Smooth muscle cell (in vitro differentiated cells): ENCODE results near the gene MKNK2. TPM values are rescaled to one million over a fixed set of nuclear protein-coding genes. Genes with fewer than 3 reads are reported as not detected.

ENCODE experiments used
- DNase-seq: peaks from one replicate; lab custom pipeline; 2025; ENCODE audit not compliant: unreplicated experiment; lab: John Stamatoyannopoulos, UW
- H2AFZ ChIP-seq: fragments of 200-600 bp; sonication (generic); 2 replicates; pipeline ENCODE4 v1.6.0; 2016; ENCODE audit warnings: antibody characterized with exemption, low read depth, mild to moderate bottlenecking
- H3F3A ChIP-seq: fragments of 200-600 bp; sonication (generic); 2 replicates; pipeline ENCODE4 v1.6.0; 2017; ENCODE audit warnings: antibody characterized with exemption, low read depth
- H3K27ac ChIP-seq: fragments of 200-600 bp; sonication (generic); 2 replicates; pipeline ENCODE4 v1.5.1; 2016; ENCODE audit warnings: low read depth, mild to moderate bottlenecking
- H3K27me3 ChIP-seq: fragments of 200-600 bp; sonication (generic); 2 replicates; pipeline ENCODE4 v1.6.1; 2016; ENCODE audit warnings: low read depth, mild to moderate bottlenecking
- H3K36me3 ChIP-seq: fragments of 200-600 bp; sonication (generic); 2 replicates; pipeline ENCODE4 v1.5.1; 2016; ENCODE audit warnings: low read depth
- H3K4me1 ChIP-seq: fragments of 200-600 bp; sonication (generic); 2 replicates; pipeline ENCODE4 v1.5.1; 2016; ENCODE audit warnings: low read depth
- H3K4me2 ChIP-seq: fragments of 200-600 bp; sonication (generic); 2 replicates; pipeline ENCODE4 v1.6.0; 2016; ENCODE audit warnings: mild to moderate bottlenecking
- H3K4me3 ChIP-seq: fragments of 200-600 bp; sonication (generic); 2 replicates; pipeline ENCODE4 v1.5.1; 2016; ENCODE audit warnings: mild to moderate bottlenecking
- H3K79me2 ChIP-seq: fragments of 200-600 bp; sonication (generic); 2 replicates; pipeline ENCODE4 v1.6.0; 2016; ENCODE audit warnings: low read depth, mild to moderate bottlenecking
- H3K9ac ChIP-seq: fragments of 200-600 bp; sonication (generic); 2 replicates; pipeline ENCODE4 v1.6.0; 2016; ENCODE audit warnings: low read depth
- H3K9me3 ChIP-seq: fragments of 200-600 bp; sonication (generic); replicated peaks from 2 replicates; pipeline ENCODE4 v1.5.1; 2016; ENCODE audit warnings: low read depth
- H4K20me1 ChIP-seq: fragments of 200-600 bp; sonication (generic); 2 replicates; pipeline ENCODE4 v1.6.0; 2016; ENCODE audit warnings: low read depth
- WGBS: methylation state at CpG from one replicate; pipeline ENCODE4 v1.1.7; 2016; ENCODE audit warnings: low lambda C conversion rate; 5-methylcytosine and 5-hydroxymethylcytosine counted together
- polyA plus RNA-seq: library from polyadenylated mRNA; unstranded; fragments of >200 nt; fragmentation: Nextera tagmentation; extraction: Ambion mirVana; gene quantifications from 2 replicates; pipeline ENCODE4 v1.2.1, GENCODE V29; 2016
- total RNA-seq: library from RNA; depleted of rRNA; stranded (reverse); fragments of >200 nt; gene quantifications from 2 replicates; pipeline ENCODE4 v1.2.3, GENCODE V29; 2014
- TF ChIP-seq, protein P1 (sequence below): fragments of 200-600 bp; sonication (generic); IDR thresholded peaks from 2 replicates; pipeline ENCODE4 v1.5.1; 2017; ENCODE audit warnings: borderline replicate concordance, mild to moderate bottlenecking, antibody characterized with exemption; ENCODE audit not compliant: insufficient read depth, poor library complexity, severe bottlenecking

The MKNK2 gene
- total and polyA plus RNA-seq, 2 experiments from 2014 or later = 43.6 to 44.7 TPM

DNA sequence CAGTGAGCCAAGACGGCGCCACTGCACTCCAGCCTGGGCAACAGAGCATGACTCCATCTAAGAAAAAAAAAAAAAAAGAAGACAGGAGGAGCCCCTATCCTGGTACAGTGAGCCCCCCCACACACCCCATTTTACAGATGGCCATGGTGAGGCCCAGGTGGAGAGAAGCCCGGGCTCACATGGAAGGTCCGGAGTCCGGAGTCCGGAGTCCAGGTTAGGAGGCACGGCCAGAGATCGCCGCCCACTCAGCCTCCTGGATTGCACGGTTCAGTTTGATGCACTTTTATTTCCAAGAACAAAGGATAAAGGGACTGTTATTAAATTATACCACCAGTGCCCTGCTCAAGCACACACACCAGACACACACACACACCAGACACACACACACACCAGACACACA, 24.3 kb downstream of the MKNK2 start:
- Histone ChIP-seq H4K20me1 (no peaks in the 10 kb centered on the region), H3K4me3 (no peak overlapping the region), H3K79me2 (no peaks in the 10 kb centered on the region), H3K4me2 (no peak overlapping the region), H3K27ac (no peak overlapping the region), H3K36me3 (no peaks in the 10 kb centered on the region), H3K4me1 (no peaks in the 10 kb centered on the region), H2AFZ (no peak overlapping the region), H3K9ac (no peak overlapping the region), H3K9me3 (no peaks in the 10 kb centered on the region), H3K27me3 (no peaks in the 10 kb centered on the region), H3F3A (no peaks in the 10 kb centered on the region)
- DNase-seq = no peak
- 93% methylated on average over 10 of the region's 10 CpGs for WGBS
- TF ChIP-seq, protein P1, sequence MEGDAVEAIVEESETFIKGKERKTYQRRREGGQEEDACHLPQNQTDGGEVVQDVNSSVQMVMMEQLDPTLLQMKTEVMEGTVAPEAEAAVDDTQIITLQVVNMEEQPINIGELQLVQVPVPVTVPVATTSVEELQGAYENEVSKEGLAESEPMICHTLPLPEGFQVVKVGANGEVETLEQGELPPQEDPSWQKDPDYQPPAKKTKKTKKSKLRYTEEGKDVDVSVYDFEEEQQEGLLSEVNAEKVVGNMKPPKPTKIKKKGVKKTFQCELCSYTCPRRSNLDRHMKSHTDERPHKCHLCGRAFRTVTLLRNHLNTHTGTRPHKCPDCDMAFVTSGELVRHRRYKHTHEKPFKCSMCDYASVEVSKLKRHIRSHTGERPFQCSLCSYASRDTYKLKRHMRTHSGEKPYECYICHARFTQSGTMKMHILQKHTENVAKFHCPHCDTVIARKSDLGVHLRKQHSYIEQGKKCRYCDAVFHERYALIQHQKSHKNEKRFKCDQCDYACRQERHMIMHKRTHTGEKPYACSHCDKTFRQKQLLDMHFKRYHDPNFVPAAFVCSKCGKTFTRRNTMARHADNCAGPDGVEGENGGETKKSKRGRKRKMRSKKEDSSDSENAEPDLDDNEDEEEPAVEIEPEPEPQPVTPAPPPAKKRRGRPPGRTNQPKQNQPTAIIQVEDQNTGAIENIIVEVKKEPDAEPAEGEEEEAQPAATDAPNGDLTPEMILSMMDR = no peak

DNA sequence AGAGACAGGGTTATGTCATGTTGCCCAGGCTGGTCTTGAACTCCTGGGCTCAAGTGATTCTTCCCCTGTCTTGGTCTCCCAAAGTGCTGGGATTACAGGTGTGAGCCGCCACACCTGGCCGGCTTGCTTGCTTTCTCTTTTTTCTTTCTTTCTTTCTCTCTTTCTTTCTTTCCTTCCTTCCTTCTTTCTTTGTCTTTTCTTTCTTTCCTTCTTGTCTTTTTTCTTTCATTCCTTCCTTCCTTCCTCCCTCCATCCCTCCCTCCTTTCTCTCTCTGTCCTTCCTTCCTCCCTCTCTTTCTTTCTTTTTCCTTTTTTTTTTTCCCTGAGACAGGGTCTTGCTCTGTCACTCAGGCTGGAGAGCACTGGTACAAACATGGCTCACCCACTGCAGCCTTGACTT, 28.8 kb downstream of the MKNK2 start:
- Histone ChIP-seq H4K20me1 (no peaks in the 10 kb centered on the region), H3K4me1 (no peaks in the 10 kb centered on the region), H3K9me3 (no peaks in the 10 kb centered on the region), H2AFZ (no peak overlapping the region), H3K36me3 (no peaks in the 10 kb centered on the region), H3K9ac (no peak overlapping the region), H3K79me2 (no peaks in the 10 kb centered on the region), H3K4me3 (no peak overlapping the region), H3K27me3 (no peaks in the 10 kb centered on the region), H3K27ac (no peak overlapping the region), H3K4me2 (no peak overlapping the region), H3F3A (no peaks in the 10 kb centered on the region)
- WGBS = 100% methylated on average over 2 of the region's 2 CpGs
- TF ChIP-seq, protein P1 = no peak
- no peak for DNase-seq

DNA sequence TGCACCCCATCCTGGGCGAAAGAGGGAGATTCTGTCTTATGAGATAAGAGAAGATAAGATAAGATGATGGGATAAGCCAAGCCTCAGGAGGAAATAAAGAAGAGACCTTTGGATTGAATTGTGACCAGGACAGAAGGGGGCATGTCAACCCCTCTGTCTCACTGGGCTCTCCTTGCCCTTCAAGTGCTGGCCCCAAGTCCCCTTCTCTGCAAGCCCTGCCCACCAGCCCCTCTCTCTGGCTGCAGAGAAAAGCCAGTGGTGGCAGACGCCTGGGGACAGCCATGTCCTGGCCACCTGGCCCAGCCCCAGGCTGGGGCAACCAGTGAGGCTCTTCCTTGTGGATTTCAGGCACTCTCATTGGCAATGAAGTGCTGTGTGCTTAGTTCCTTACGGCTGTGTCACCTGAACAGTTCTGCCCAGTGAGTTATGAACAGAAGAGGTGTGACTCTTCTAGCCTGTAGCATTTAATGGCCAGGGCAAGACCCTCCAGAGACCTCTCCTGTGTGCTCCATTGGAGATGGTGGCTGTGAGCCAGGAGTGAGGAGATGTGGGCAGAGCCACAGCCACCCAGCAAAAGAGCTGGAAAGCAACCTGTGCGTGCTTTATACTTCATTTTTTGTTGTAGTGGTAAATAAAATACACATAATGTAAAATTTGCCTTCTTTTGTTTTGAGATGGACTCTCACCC, 29.4 kb downstream of the MKNK2 start:
- Histone ChIP-seq H3F3A (no peaks in the 10 kb centered on the region), H4K20me1 (no peaks in the 10 kb centered on the region), H3K4me2 (no peak overlapping the region), H3K4me3 (no peak overlapping the region), H3K36me3 (no peaks in the 10 kb centered on the region), H3K27ac (no peak overlapping the region), H3K4me1 (no peaks in the 10 kb centered on the region), H3K79me2 (no peaks in the 10 kb centered on the region), H3K9me3 (no peaks in the 10 kb centered on the region), H3K27me3 (no peaks in the 10 kb centered on the region), H3K9ac (no peak overlapping the region), H2AFZ (no peak overlapping the region)
- 79% methylated on average over 4 of the region's 4 CpGs for WGBS
- DNase-seq = no peak
- TF ChIP-seq, protein P1 = no peak

DNA sequence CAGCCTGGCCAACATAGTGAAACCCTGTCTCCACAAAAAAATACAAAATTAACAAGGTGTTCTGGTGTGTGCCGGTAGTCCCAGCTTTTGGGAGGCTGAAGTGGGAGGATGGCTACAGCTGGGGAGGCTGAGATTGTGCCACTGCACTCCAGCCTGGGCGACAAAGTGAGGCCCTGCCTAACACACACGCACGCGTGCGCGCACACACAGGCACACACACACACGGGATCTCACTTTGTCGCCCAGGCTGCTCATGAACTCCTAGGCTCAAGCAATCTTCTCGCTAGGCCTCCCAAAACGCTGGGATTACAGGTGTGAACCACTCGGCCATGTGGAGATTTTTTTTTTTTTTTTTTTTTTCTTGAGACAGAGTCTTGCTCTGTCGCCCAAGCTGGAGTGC, 32.3 kb downstream of the MKNK2 start:
- Histone ChIP-seq H3K4me1 (peaks cover 3% of the 10 kb centered on the region), H3K36me3 (no peaks in the 10 kb centered on the region), H3F3A (no peaks in the 10 kb centered on the region), H3K27me3 (no peaks in the 10 kb centered on the region), H3K4me3 (no peak overlapping the region), H3K9ac (no peak overlapping the region), H3K9me3 (no peaks in the 10 kb centered on the region), H3K27ac (no peak overlapping the region), H2AFZ (no peak overlapping the region), H3K4me2 (no peak overlapping the region), H4K20me1 (no peaks in the 10 kb centered on the region), H3K79me2 (no peaks in the 10 kb centered on the region)
- 93% methylated on average over 13 of the region's 13 CpGs for WGBS
- DNase-seq = no peak
- TF ChIP-seq, protein P1 = no peak
